DND-41 (cell line): ENCODE data around the gene SEMA5B.

Experiments used
- ATAC-seq: fragments of 200-7000 bp; cut with Tn5 transposase; 3 replicates; pipeline ENCODE4 v1.9.1; 2021; ENCODE audit warnings: low read depth; ENCODE audit not compliant: insufficient read depth
- DNase-seq: peaks from one replicate; pipeline ENCODE4 v3.0.0-alpha.2; 2020
- H2AFZ ChIP-seq: 2 replicates; pipeline ENCODE4 v1.6.0; 2012; ENCODE audit warnings: low read depth, low read length
- H3K27ac ChIP-seq: 2 replicates; pipeline ENCODE4 v1.5.1; 2012; ENCODE audit warnings: low read length, inconsistent platforms
- H3K27me3 ChIP-seq: fragments of 200-600 bp; sonication (generic); 2 replicates; pipeline ENCODE4 v1.6.0; 2012; ENCODE audit warnings: low read length, mild to moderate bottlenecking, inconsistent platforms; ENCODE audit not compliant: insufficient read depth, poor library complexity
- H3K36me3 ChIP-seq: 2 replicates; pipeline ENCODE4 v1.5.1; 2012; ENCODE audit warnings: low read length, inconsistent platforms; ENCODE audit not compliant: insufficient read depth
- H3K4me1 ChIP-seq: 2 replicates; pipeline ENCODE4 v1.5.1; 2012; ENCODE audit warnings: mild to moderate bottlenecking, low read length; ENCODE audit not compliant: insufficient read depth
- H3K4me2 ChIP-seq: 2 replicates; pipeline ENCODE4 v1.6.0; 2012; ENCODE audit warnings: mild to moderate bottlenecking, moderate library complexity, low read length, inconsistent platforms; ENCODE audit not compliant: insufficient read depth
- H3K4me3 ChIP-seq, 2 experiments: fragments of 200-600 bp in 1 of 2; shearing (Covaris generic) in 1 of 2; 2 replicates each; pipeline ENCODE4 v1.5.1; 2012 to 2016; ENCODE audit warnings: inconsistent platforms in 2 of 2, low read length in 2 of 2, mild to moderate bottlenecking in 2 of 2, low read depth in 1 of 2, moderate library complexity in 1 of 2
- H3K79me2 ChIP-seq: 2 replicates; pipeline ENCODE4 v1.6.0; 2012; ENCODE audit warnings: low read length, inconsistent platforms; ENCODE audit not compliant: insufficient read depth
- H3K9ac ChIP-seq: 2 replicates; pipeline ENCODE4 v1.6.0; 2012; ENCODE audit warnings: low read depth, mild to moderate bottlenecking, inconsistent platforms, low read length, moderate library complexity
- H3K9me3 ChIP-seq: 2 replicates; pipeline ENCODE4 v1.5.1; 2012; ENCODE audit warnings: low read length, moderate library complexity, mild to moderate bottlenecking, inconsistent platforms; ENCODE audit not compliant: insufficient read depth, severe bottlenecking
- H4K20me1 ChIP-seq: 2 replicates; pipeline ENCODE4 v1.6.0; 2012; ENCODE audit warnings: low read length; ENCODE audit not compliant: insufficient read depth
- CTCF ChIP-seq: IDR thresholded peaks from 2 replicates; pipeline ENCODE4 v1.5.1; 2012; ENCODE audit warnings: borderline replicate concordance, low read length, moderate library complexity, mild to moderate bottlenecking; ENCODE audit not compliant: poor library complexity, severe bottlenecking; ENCODE audit errors: extremely low read depth
- EZH2 ChIP-seq: IDR thresholded peaks from 3 replicates; pipeline ENCODE4 v1.6.1; 2012; ENCODE audit warnings: borderline replicate concordance, low read depth, mild to moderate bottlenecking, moderate library complexity, low read length, inconsistent platforms; ENCODE audit not compliant: severe bottlenecking

SEMA5B gene

GRCh38 chr3:123038751-123039150, 11.2 kb upstream of the SEMA5B start:
- H3K79me2 ChIP-seq = no peaks in the 10 kb centered on the region
- ATAC-seq = no peak
- H3K27ac ChIP-seq = no peak overlapping the region
- no peak for TF ChIP-seq CTCF
- TF ChIP-seq EZH2 = no peak
- H3K4me3 ChIP-seq = no peak overlapping the region
- no peaks in the 10 kb centered on the region for H3K9me3 ChIP-seq
- H3K36me3 ChIP-seq = no peaks in the 10 kb centered on the region
- H3K4me2 ChIP-seq = no peak overlapping the region
- no peaks in the 10 kb centered on the region for H4K20me1 ChIP-seq
- no peak overlapping the region for H3K9ac ChIP-seq
- DNase-seq = no peak
- no peaks in the 10 kb centered on the region for H3K4me1 ChIP-seq
- H2AFZ ChIP-seq = no peak overlapping the region
- peaks cover 22% of the 10 kb centered on the region for H3K27me3 ChIP-seq

GRCh38 chr3:123037015-123037375, 9.4 kb upstream of the SEMA5B start:
- no peaks in the 10 kb centered on the region for H3K79me2 ChIP-seq
- no peaks in the 10 kb centered on the region for H3K4me1 ChIP-seq
- DNase-seq = no peak
- no peak overlapping the region for H3K27ac ChIP-seq
- no peak overlapping the region for H3K9ac ChIP-seq
- peaks cover 31% of the 10 kb centered on the region for H3K27me3 ChIP-seq
- H4K20me1 ChIP-seq = no peaks in the 10 kb centered on the region
- no peak for TF ChIP-seq CTCF
- no peak overlapping the region for H3K4me3 ChIP-seq
- H2AFZ ChIP-seq = no peak overlapping the region
- H3K9me3 ChIP-seq = no peaks in the 10 kb centered on the region
- H3K36me3 ChIP-seq = no peaks in the 10 kb centered on the region
- no peak overlapping the region for H3K4me2 ChIP-seq
- no peak for ATAC-seq

- H3K36me3 ChIP-seq = no peaks in the 10 kb centered on the region
- H3K4me3 ChIP-seq = no peak overlapping the region
- H2AFZ ChIP-seq = no peak overlapping the region
- no peak overlapping the region for H3K9ac ChIP-seq
- TF ChIP-seq CTCF = no peak
- no peak overlapping the region for H3K4me2 ChIP-seq
- no peaks in the 10 kb centered on the region for H3K4me1 ChIP-seq
- H3K79me2 ChIP-seq = no peaks in the 10 kb centered on the region
- ATAC-seq (no peak), DNase-seq (no peak)
- H3K9me3 ChIP-seq = no peaks in the 10 kb centered on the region
- peaks cover 36% of the 10 kb centered on the region for H3K27me3 ChIP-seq
- H4K20me1 ChIP-seq = no peaks in the 10 kb centered on the region
- no peak overlapping the region for H3K27ac ChIP-seq
These were observed 8.9 kb upstream of the SEMA5B start for GRCh38 chr3:123036352-123037014.

GRCh38 chr3:123034996-123035395, 7.4 kb upstream of the SEMA5B start:
- Histone ChIP-seq H2AFZ (no peak overlapping the region), H3K4me1 (no peaks in the 10 kb centered on the region), H3K9ac (no peak overlapping the region), H3K79me2 (no peaks in the 10 kb centered on the region), H3K4me2 (no peak overlapping the region), H3K4me3 (no peak overlapping the region), H3K36me3 (no peaks in the 10 kb centered on the region), H3K27ac (no peak overlapping the region), H4K20me1 (no peaks in the 10 kb centered on the region), H3K27me3 (peaks cover 49% of the 10 kb centered on the region), H3K9me3 (no peaks in the 10 kb centered on the region)
- ATAC-seq = no peak
- no peak for TF ChIP-seq CTCF
- no peak for TF ChIP-seq EZH2
- DNase-seq = no peak
